K562 (cell line): ENCODE results near the gene ZNF747.

ENCODE experiments used
- CHD2 ChIP-seq: IDR thresholded peaks from 2 replicates; pipeline ENCODE4 v1.6.1; 2011; ENCODE audit warnings: low read depth, low read length
- CTCF ChIP-seq, 3 experiments: IDR thresholded peaks in 2 of 3; conservative IDR thresholded peaks in 1 of 3; 2 replicates each; pipeline ENCODE4 v1.5.1; 2011 to 2012; ENCODE audit warnings: low read length in 3 of 3, mild to moderate bottlenecking in 3 of 3, control low read depth in 2 of 3, improper control_type of control experiment in 1 of 3, inconsistent platforms in 1 of 3, low read depth in 1 of 3, mixed read lengths in 1 of 3, moderate library complexity in 1 of 3; ENCODE audit not compliant: insufficient read depth in 2 of 3
- E4F1 ChIP-seq: fragments of 250-450 bp; sonication (Bioruptor Pico); IDR thresholded peaks from 2 replicates; pipeline ENCODE4 v1.5.0; 2021; ENCODE audit warnings: mild to moderate bottlenecking, borderline replicate concordance
- ELK1 ChIP-seq: sonication (generic); formaldehyde crosslinking; IDR thresholded peaks from 2 replicates; pipeline ENCODE4 v1.8.1; 2022; ENCODE audit warnings: missing genetic modification reagents
- FOXM1 ChIP-seq, 2 experiments: fragments of 450-650 bp in 1 of 2; sonication (generic) in 1 of 2; formaldehyde crosslinking in 1 of 2; IDR thresholded peaks; 2 replicates each; pipeline versions ENCODE4 v1.6.1 to v1.9.0; 2017 to 2022; ENCODE audit warnings: low read depth in 2 of 2, mild to moderate bottlenecking in 2 of 2, missing genetic modification reagents in 1 of 2, moderate library complexity in 1 of 2
- HIVEP1 ChIP-seq: fragments of 250-450 bp; sonication (Bioruptor Pico); IDR thresholded peaks from 2 replicates; pipeline ENCODE4 v1.4.0; 2020; ENCODE audit warnings: mild to moderate bottlenecking
- JUNB ChIP-seq: fragments of 450-650 bp; formaldehyde crosslinking; conservative IDR thresholded peaks from 2 replicates; pipeline ENCODE4 v1.4.0; 2020; ENCODE audit warnings: mild to moderate bottlenecking
- MAX ChIP-seq: sonication (generic); formaldehyde crosslinking; IDR thresholded peaks from 2 replicates; pipeline ENCODE4 v1.9.0; 2022; ENCODE audit warnings: mild to moderate bottlenecking, missing genetic modification reagents
- MNT ChIP-seq, 2 experiments: fragments of 450-650 bp; conservative IDR thresholded peaks; 2 replicates each; pipeline ENCODE4 v1.6.1; 2017; ENCODE audit warnings: mild to moderate bottlenecking in 2 of 2, moderate library complexity in 2 of 2
- POLR2A ChIP-seq: fragments of 450-650 bp; conservative IDR thresholded peaks from 2 replicates; pipeline ENCODE4 v1.6.1; 2016

GRCh38 chr16:30567160-30567990 lies 32.7 kb upstream of the ZNF747 start:
- no peak for TF ChIP-seq FOXM1 (IDR thresholded peaks at IDR 0.05; ENCODE audit: low read depth)
- TF ChIP-seq FOXM1 (CRISPR knock-in tag; IDR thresholded peaks at IDR 0.05; ENCODE audit: low read depth), result no peak
- no peak for TF ChIP-seq HIVEP1 (CRISPR knock-in tag)
- no peak for TF ChIP-seq POLR2A
- TF ChIP-seq CHD2, result no peak
- TF ChIP-seq E4F1 (CRISPR knock-in tag), result no peak
- no peak for TF ChIP-seq ELK1 (CRISPR knock-in tag)
- no peak for TF ChIP-seq CTCF (IDR thresholded peaks at IDR 0.05 in 2 of 3, conservative IDR thresholded peaks at IDR 0.05 in 1 of 3; ENCODE audit: insufficient read depth in 2 of 3, low read depth in 1 of 3, low read length in 3 of 3)
- TF ChIP-seq MAX (CRISPR knock-in tag), result no peak
- no peak for TF ChIP-seq JUNB
- no peak for TF ChIP-seq MNT (conservative IDR thresholded peaks at IDR 0.05)
